Prostate gland (tissue), 2 donors: ENCODE data around the gene PICALM.
"Not testable (repeated sequence)": the region's sequence is repeated elsewhere in the genome, so short reads cannot be mapped to it uniquely, and the experiment has no call there.

Experiments used
- POLR2A ChIP-seq: fragments of 450-650 bp; IDR thresholded peaks from one replicate; pipeline ENCODE4 v1.6.1; 2016; ENCODE audit warnings: antibody characterized with exemption, mild to moderate bottlenecking
- TF ChIP-seq, protein P1 (sequence below), 4 experiments: fragments of 200-600 bp in 2 of 4; fragments of 450-650 bp in 2 of 4; sonication (generic) in 2 of 4; IDR thresholded peaks; 1 replicate in 3 of 4; 2 replicates in 1 of 4; pipeline ENCODE4 v1.5.1; 2016 to 2019; ENCODE audit warnings: antibody characterized with exemption in 4 of 4, mild to moderate bottlenecking in 2 of 4, moderate library complexity in 2 of 4

DNA sequence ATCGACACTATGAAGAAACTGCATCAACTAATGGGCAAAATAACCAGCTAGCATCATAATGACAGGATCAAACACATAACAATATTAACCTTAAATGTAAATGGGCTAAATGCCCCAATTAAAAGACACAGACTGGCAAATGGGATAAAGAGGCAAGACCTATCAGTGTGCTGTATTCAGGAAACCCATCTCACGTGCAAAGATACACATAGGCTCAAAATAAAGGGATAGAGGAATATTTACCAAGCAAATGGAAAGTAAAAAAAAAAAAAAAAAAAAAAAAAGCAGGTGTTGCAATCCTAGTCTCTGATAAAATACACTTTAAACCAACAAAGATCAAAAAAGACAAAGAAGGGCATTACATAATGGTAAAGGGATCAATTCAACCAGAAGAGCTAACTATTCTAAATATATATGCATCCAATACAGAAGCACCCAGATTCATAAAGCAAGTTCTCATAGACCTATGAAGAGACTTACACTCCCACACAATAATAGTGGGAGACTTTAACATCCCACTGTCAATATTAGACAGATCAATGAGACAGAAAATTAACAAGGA is 142.2 kb downstream of the PICALM start:
- TF ChIP-seq, protein P1, sequence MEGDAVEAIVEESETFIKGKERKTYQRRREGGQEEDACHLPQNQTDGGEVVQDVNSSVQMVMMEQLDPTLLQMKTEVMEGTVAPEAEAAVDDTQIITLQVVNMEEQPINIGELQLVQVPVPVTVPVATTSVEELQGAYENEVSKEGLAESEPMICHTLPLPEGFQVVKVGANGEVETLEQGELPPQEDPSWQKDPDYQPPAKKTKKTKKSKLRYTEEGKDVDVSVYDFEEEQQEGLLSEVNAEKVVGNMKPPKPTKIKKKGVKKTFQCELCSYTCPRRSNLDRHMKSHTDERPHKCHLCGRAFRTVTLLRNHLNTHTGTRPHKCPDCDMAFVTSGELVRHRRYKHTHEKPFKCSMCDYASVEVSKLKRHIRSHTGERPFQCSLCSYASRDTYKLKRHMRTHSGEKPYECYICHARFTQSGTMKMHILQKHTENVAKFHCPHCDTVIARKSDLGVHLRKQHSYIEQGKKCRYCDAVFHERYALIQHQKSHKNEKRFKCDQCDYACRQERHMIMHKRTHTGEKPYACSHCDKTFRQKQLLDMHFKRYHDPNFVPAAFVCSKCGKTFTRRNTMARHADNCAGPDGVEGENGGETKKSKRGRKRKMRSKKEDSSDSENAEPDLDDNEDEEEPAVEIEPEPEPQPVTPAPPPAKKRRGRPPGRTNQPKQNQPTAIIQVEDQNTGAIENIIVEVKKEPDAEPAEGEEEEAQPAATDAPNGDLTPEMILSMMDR (IDR thresholded peaks at IDR 0.05): not testable (repeated sequence)
- TF ChIP-seq POLR2A: not testable (repeated sequence)
